GM21619 (cell line): ENCODE data around the gene FLNA.
"Not testable (repeated sequence)": the region's sequence is repeated elsewhere in the genome, so short reads cannot be mapped to it uniquely, and the experiment has no call there.

Source experiments
- ATAC-seq: cut with Tn5 transposase; IDR thresholded peaks from one replicate; pipeline ENCODE4 v1.9.1; 2021; ENCODE audit not compliant: unreplicated experiment

The FLNA gene

DNA sequence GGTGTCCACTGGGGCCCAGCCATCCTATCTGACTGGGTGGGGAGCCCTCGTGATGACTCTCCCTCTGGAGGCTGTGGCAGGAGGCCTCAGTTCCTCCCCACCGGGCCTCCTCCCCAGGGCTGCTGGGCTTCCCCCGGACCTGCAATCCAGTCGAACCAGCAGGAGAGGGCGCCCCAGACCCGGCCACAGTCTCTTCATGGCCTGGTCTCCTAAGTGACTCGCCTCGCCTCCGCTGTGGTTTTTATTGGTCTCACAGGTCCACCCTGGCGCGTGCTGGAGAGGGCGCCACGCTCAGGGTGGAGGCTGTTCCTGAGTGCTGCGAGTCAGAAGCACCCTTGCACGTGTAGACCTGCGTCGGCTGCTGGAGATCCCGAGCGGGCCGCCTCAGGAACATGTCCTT is 30.8 kb downstream of the FLNA start:
- ATAC-seq, result not testable (repeated sequence)

DNA sequence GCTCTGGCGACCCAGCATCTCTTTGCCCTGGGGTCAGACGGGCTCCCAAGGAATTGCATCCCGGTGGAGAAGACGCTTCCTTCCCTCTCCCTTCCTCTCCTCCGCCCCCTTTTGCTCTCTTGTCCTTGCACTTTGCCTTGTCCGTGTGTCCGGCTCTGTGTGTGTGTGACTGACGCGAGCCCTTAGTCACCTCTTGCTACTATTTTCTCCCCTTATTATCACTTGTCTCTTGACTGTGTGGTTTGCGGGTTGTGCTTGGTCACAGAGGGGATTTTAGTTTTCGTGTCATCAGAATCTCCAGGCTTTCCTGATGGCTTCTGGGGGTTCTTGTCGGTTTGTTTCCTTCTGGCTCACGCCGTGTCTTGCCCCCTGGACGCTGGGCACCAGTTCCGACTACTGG is 31.4 kb downstream of the FLNA start:
- not testable (repeated sequence) for ATAC-seq

- ATAC-seq, result peak; percentile 67
Observed at GRCh38 chrX:154341399-154342298, 32.8 kb downstream of the FLNA start.

GRCh38 chrX:154334496-154334895 is 39.9 kb downstream of the FLNA start:
- no peak for ATAC-seq

GRCh38 chrX:154333837-154334271 is 40.6 kb downstream of the FLNA start:
- ATAC-seq, result peak; percentile 75

- no peak for ATAC-seq
Observed at GRCh38 chrX:154333116-154333515, 41.3 kb downstream of the FLNA start.

DNA sequence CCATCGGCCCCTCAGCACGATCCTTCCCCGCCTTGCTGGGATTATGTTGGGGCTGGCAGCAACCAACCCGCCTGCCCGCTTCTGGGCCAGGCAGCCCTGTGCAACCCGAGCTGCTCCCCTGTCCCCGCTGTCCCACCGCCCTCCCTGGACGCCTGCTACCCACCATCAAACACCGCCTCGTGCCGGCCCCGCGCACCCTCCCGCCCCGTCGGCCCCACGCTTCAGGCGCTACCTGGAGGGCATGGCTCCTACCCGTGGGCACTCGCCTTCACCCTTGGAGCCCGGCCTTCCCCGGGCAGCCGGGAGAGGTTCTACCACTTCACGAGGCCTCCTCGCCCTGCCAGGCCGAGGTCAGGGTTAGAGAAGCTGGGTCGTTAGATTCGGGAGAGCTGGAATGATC is 41.9 kb downstream of the FLNA start:
- no peak for ATAC-seq

DNA sequence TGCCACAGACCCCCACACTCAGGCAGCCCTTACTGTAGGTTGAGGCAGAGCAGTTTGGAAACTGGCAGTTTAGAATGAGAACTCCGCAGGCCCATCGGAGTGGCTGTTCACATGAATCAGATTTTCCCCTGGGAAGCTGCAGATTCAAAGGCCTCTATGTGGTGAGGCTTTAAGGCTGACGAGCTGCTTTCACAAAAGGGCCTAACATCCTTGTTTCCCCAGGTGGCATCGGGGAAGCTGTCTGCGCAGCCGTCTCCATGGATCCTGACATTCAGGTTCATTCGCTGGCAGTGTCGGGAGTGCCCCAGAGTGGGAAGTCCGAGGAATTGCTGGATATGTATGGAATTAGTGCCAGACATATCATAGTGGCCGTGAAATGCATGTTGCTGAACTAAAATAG is 45.1 kb downstream of the FLNA start:
- no peak for ATAC-seq

DNA sequence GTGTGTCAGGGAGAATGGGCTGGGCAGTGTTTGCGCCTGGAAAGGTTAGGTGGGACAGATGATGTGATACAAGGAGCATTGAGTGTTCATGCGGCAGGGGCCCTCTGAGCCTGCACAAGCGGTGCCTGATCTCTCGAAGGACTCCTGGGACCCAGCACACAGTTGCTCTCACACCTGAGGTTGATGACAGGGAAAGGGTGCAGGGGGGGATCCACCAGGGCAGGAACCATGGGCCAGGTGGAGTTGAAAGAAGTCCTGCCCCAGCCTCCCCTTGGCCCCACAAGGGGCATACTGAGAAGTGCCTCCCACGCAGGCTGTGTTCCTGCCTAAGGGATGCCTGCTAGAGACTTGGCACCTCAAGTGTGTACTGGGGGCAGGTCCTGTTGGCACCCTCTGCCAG is 45.8 kb downstream of the FLNA start:
- no peak for ATAC-seq

GRCh38 chrX:154327038-154327820 is 47.2 kb downstream of the FLNA start:
- no peak for ATAC-seq

DNA sequence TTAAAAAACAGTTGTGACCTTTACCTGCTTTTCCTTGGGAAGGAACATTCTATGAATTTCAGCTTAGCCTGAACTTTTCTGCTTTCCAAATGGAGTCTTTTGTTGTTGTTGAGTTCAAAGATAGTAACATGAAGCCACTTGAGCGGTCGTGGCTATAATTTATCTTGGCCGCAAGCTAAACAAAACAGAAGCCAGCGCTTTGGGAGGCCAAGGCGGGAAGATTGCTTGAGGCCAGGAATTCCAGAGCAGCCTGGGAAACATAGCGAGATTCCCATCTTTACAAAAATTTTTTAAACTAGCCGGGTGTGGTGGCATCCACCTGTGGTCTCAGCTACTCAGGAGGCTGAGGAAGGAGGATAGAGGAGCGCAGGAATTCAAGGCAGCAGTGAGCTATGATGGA is 48.9 kb downstream of the FLNA start:
- no peak for ATAC-seq

DNA sequence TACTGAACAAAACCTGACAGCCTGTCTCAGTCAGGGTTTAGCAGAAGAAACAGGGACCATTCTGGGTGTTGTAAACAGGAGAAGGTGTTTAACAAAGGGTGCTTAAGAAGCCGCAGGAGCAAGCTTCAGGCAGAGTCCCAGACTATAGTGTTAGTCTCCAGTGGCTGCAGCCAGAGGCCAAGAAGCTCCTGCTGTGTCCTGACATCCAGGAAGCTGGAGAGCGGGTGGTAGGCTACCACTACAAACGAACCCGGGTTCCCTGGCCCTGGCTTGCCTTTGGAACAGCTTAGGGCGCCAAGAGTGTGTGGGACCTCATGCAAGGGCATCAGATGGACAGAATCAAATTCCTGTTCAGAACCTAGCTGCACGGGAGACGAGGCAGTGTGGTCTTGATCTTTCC is 50.9 kb downstream of the FLNA start:
- no peak for ATAC-seq

GRCh38 chrX:154322890-154323289 is 51.5 kb downstream of the FLNA start:
- no peak for ATAC-seq

GRCh38 chrX:154321594-154321993 is 52.8 kb downstream of the FLNA start:
- ATAC-seq, result no peak

DNA sequence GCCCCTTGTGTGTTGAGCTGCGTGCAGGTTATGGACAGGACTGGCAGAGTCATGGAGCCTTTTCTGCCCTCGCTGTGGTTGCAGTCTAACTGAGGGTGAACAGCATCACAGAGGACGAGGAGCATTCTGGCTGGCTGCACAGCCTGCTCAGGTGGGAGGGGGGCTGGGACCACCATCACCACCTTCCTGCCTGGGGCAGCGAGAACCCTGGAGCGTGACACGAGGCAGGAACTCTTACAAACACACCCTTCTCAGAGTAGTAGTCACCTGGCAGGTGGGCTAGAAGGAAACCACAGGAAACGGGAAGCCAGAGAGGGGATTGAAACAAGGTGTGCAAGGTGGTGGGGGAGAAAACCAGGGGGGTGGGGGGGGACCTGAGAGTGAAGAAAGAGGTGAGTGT is 53.3 kb downstream of the FLNA start:
- no peak for ATAC-seq

DNA sequence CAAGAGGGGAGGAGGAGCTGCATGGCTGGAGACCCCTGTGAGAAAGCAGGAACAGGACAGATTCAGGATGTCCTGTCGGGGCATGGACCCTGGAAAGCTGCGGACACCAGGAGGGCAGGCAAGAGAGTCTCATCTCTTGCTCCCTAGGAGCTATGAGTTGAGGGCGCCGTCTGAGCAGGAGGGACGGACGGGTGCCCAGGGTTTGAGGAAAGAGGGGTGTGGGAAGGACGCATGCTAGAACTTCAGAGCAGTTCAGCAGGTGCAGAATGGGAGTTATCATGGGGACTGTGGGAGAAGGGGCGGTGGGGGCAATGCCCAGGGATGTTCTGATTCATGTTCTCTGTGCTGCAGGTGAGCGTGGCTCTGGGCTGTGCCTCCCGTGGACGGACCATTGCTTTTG is 54.0 kb downstream of the FLNA start:
- no peak for ATAC-seq

- ATAC-seq, result no peak
Observed at GRCh38 chrX:154317391-154317995, 56.9 kb downstream of the FLNA start.

GRCh38 chrX:154315416-154315815 is 59.0 kb downstream of the FLNA start:
- ATAC-seq, result no peak

DNA sequence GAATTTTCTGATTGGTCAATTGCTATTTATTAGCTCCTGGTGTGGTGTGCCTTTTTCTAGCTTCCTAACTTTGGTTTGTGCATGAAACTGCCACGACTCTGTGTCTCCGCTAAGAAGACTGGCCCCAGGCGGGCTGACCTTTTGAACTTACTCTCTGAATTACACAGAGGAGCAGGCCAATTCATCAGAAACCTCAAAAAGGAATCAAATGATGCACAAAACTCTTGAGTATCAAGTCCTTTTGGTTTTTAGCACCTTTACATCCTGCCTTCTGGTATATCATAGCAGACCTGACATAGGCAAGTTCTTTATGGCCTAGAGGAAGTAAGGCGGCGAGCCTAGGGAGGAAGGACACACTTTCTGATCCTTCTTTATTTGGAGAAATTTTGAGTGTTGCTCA is 61.3 kb downstream of the FLNA start:
- ATAC-seq, result no peak

DNA sequence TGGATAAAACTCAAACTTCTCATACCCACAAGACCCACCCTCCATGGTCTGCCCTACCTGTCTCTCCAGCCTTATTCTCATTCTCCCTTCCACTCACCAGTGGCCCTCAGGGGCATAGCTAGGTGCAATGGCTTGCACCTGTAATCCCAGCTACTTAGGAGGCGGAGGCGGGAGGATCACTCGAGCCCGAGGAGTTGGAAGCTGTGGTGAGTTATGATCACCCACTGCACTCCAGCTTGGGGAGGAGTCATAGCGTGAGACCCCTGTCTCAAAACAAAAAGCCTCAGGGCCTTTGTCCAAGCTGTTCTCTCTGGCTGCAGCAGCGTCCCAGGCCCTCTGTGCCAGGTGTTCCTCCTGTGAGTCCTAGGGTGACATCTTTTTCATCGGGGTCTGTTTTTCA is 62.3 kb downstream of the FLNA start:
- ATAC-seq, result no peak

DNA sequence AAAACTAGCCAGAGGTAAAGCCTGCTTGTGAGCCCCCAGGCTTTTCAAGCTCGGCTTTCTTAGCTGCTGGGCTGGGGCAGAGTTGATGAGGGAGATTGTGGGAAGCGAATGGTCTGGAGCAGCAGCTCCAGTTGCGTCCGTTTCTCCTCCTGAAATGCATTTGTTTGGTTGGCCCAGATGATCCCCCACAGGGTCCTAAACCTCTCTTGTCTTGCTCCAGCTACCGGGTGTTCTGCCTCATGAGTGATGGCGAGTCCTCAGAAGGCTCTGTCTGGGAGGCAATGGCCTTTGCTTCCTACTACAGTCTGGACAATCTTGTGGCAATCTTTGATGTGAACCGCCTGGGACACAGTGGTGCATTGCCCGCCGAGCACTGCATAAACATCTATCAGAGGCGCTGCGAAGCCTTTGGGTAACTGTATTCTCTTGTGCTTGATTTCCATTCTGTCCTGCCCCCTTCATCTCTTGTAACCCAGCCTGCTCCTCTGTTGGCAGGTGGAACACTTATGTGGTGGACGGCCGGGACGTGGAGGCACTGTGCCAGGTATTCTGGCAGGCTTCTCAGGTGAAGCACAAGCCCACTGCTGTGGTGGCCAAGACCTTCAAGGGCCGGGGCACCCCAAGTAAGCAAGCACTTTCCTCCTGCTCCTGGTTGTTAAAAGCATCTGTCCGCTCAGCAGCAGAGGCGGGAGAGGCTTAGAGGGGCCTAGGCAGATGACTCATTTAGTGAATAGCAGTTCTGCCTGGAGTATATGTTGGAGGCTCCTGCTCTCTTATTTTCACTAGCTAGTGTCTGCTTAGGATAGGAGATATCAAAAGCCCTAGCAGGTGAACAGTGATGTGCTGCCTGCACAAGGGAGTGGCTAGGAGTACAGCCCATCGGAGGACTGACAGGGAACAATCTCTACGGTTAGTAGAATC is 63.6 kb downstream of the FLNA start:
- ATAC-seq, result no peak
